ENCODE measurements around the gene CD7.

- TF ChIP-seq CTCF (IDR thresholded peaks at IDR 0.05) (no peak), POLR2A (IDR thresholded peaks at IDR 0.05) (no peak)
Observed at GRCh38 chr17:82269882-82270500, 47.4 kb downstream of the CD7 start.
